Pulmonary artery endothelial cell (primary cell): Measurements from ENCODE around the gene KRT25. TPM values are rescaled to one million over a fixed set of nuclear protein-coding genes. Genes with fewer than 3 reads are reported as not detected.

Experiments
- DNase-seq: peaks from one replicate; pipeline ENCODE4 v3.0.0-alpha.2; 2011; ENCODE audit warnings: low read depth, low spot score
- total RNA-seq: library from RNA; depleted of rRNA; stranded (reverse); fragments of >200 nt; gene quantifications from 2 replicates; pipeline ENCODE4 v1.2.3, GENCODE V29; 2014

Gene KRT25
- total RNA-seq = not detected in 2 replicates

- no peak for DNase-seq
Observed at GRCh38 chr17:40755231-40755630, at the start of gene KRT25. KRT25 (minus strand) TSS chr17:40755331; CDS start chr17:40755271, 60 bp downstream.

- peak; percentile 22 for DNase-seq
Observed at GRCh38 chr17:40803617-40804082, 48.5 kb upstream of the KRT25 start.

- no peak for DNase-seq
Observed at GRCh38 chr17:40801157-40801556, 46.0 kb upstream of the KRT25 start.

GRCh38 chr17:40800381-40800780, 45.2 kb upstream of the KRT25 start:
- no peak for DNase-seq

- DNase-seq = no peak
Observed at GRCh38 chr17:40799859-40800258, 44.7 kb upstream of the KRT25 start, which contains the start of gene KRT28. KRT28 (minus strand) TSS chr17:40799959; CDS start chr17:40799893, 66 bp downstream.

- DNase-seq = no peak
Observed at GRCh38 chr17:40796846-40797245, 41.7 kb upstream of the KRT25 start.

- DNase-seq = no peak
Observed at GRCh38 chr17:40795019-40795667, 40.0 kb upstream of the KRT25 start.

- DNase-seq = no peak
Observed at GRCh38 chr17:40794466-40794865, 39.3 kb upstream of the KRT25 start.

GRCh38 chr17:40793832-40794231, 38.7 kb upstream of the KRT25 start:
- no peak for DNase-seq

GRCh38 chr17:40791787-40792436, 36.8 kb upstream of the KRT25 start:
- no peak for DNase-seq

- no peak for DNase-seq
Observed at GRCh38 chr17:40791111-40791510, 36.0 kb upstream of the KRT25 start.

- no peak for DNase-seq
Observed at GRCh38 chr17:40782450-40782849, 27.3 kb upstream of the KRT25 start, which contains the start of gene KRT27. KRT27 (minus strand) TSS chr17:40782550; CDS start chr17:40782493, 57 bp downstream.

GRCh38 chr17:40779181-40779909, 24.2 kb upstream of the KRT25 start:
- no peak for DNase-seq

GRCh38 chr17:40778461-40778860, 23.3 kb upstream of the KRT25 start:
- no peak for DNase-seq

GRCh38 chr17:40777971-40778370, 22.8 kb upstream of the KRT25 start:
- DNase-seq = no peak

GRCh38 chr17:40777459-40777858, 22.3 kb upstream of the KRT25 start:
- DNase-seq = no peak

GRCh38 chr17:40775945-40776344, 20.8 kb upstream of the KRT25 start:
- no peak for DNase-seq

- DNase-seq = no peak
Observed at GRCh38 chr17:40772101-40772500, 17.0 kb upstream of the KRT25 start, which contains the start of gene KRT26. KRT26 (minus strand) TSS chr17:40772201; CDS start chr17:40772113, 88 bp downstream.

GRCh38 chr17:40765657-40766056, 10.5 kb upstream of the KRT25 start:
- DNase-seq = no peak

GRCh38 chr17:40763752-40764151, 8.6 kb upstream of the KRT25 start:
- DNase-seq = no peak

GRCh38 chr17:40760105-40761016, 5.2 kb upstream of the KRT25 start:
- no peak for DNase-seq
